Fibroblast of lung (primary cell): ENCODE data around the gene JADE2.

Experiments used
- EZH2 ChIP-seq: IDR thresholded peaks from 2 replicates; pipeline ENCODE4 v1.5.1; 2012; ENCODE audit warnings: low read length, control low read depth, mild to moderate bottlenecking; ENCODE audit errors: missing control alignments
- TF ChIP-seq, protein P1 (sequence below), 2 donors: IDR thresholded peaks in 1 of 2; conservative IDR thresholded peaks in 1 of 2; 1 replicate in 1 of 2; 2 replicates in 1 of 2; pipeline ENCODE4 v1.5.1; 2011 to 2012; ENCODE audit warnings: low read length in 2 of 2, control low read depth in 1 of 2, inconsistent platforms in 1 of 2, low read depth in 1 of 2, mild to moderate bottlenecking in 1 of 2

DNA sequence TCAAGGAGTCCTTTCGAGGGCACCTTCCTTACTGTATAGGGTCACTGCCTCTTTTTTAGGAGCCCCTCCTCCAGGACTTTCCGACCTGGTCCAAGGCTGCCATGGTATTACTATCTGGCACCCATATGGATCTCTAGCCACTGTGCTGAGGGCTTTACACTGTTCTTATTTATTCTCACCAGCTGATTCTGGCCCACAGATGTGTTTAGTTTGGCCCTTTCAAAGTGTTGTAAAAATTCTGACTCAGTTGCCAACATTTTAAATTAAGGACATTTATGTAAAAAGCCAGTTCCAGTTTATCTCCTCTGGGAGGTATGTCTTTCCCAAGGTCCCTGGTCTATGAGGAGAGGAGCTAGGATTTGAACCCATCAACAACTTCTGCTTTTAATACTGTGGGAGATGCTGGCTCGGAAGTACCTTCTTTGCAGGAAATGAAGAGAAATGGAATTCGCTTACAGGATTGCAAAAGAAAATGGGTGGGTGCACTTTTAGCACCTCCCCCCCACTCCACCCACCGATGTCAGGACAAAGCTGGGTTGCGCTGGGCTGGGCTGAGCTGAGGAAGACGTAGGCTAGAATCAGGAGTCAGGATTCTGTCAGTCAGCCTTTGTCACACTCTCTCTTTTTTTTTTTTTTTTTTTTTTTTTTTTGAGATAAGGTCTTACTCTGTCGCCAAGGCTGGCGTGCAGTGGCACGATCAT lies 7.8 kb downstream of the JADE2 start:
- TF ChIP-seq, protein P1, sequence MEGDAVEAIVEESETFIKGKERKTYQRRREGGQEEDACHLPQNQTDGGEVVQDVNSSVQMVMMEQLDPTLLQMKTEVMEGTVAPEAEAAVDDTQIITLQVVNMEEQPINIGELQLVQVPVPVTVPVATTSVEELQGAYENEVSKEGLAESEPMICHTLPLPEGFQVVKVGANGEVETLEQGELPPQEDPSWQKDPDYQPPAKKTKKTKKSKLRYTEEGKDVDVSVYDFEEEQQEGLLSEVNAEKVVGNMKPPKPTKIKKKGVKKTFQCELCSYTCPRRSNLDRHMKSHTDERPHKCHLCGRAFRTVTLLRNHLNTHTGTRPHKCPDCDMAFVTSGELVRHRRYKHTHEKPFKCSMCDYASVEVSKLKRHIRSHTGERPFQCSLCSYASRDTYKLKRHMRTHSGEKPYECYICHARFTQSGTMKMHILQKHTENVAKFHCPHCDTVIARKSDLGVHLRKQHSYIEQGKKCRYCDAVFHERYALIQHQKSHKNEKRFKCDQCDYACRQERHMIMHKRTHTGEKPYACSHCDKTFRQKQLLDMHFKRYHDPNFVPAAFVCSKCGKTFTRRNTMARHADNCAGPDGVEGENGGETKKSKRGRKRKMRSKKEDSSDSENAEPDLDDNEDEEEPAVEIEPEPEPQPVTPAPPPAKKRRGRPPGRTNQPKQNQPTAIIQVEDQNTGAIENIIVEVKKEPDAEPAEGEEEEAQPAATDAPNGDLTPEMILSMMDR (conservative IDR thresholded peaks at IDR 0.05 in 1 of 2, IDR thresholded peaks at IDR 0.05 in 1 of 2; ENCODE audit: low read depth in 1 of 2, low read length in 2 of 2), result no peak
- TF ChIP-seq EZH2, result no peak
